NB4 (cell line): ENCODE measurements around the gene ZNF610.
A peak's percentile ranks its signal among the peaks of the same experiment; 100 is the strongest.

Experiments used
- MYC ChIP-seq: IDR thresholded peaks from 2 replicates; pipeline ENCODE4 v1.6.1; 2011; ENCODE audit warnings: low read depth, low read length
- TF ChIP-seq, protein P1 (sequence below): IDR thresholded peaks from one replicate; pipeline ENCODE4 v1.5.1; 2012; ENCODE audit warnings: low read depth, low read length

DNA sequence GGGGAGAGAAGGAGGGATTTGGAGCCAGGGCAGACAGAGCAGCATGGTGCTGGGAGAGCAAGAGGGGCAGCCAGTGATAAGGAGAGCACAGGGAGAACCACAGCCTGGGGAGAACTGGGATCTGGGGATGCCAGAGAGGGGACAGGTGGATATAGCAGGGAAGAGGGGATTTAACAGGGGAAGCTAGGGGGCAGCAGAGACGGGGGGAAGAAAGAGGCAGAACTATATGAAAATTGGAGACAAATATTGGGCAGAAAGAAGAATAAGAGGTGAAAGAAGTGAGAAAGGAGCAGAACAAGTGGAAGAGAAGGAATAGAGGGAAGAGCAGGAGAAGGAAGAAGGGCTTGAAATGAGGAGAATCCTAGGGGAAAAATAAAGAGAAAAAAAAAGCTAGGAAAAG, 55.1 kb downstream of the ZNF610 start:
- TF ChIP-seq, protein P1, sequence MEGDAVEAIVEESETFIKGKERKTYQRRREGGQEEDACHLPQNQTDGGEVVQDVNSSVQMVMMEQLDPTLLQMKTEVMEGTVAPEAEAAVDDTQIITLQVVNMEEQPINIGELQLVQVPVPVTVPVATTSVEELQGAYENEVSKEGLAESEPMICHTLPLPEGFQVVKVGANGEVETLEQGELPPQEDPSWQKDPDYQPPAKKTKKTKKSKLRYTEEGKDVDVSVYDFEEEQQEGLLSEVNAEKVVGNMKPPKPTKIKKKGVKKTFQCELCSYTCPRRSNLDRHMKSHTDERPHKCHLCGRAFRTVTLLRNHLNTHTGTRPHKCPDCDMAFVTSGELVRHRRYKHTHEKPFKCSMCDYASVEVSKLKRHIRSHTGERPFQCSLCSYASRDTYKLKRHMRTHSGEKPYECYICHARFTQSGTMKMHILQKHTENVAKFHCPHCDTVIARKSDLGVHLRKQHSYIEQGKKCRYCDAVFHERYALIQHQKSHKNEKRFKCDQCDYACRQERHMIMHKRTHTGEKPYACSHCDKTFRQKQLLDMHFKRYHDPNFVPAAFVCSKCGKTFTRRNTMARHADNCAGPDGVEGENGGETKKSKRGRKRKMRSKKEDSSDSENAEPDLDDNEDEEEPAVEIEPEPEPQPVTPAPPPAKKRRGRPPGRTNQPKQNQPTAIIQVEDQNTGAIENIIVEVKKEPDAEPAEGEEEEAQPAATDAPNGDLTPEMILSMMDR, result peak; percentile 19
- no peak for TF ChIP-seq MYC
